GM21390 (cell line): ENCODE measurements around the gene IRF9.

Experiments used
- ATAC-seq: cut with Tn5 transposase; IDR thresholded peaks from one replicate; pipeline ENCODE4 v1.9.1; 2021; ENCODE audit not compliant: unreplicated experiment

The IRF9 gene

GRCh38 chr14:24215495-24216344, 54.7 kb downstream of the IRF9 start, which contains the start of gene MDP1:
Gene MDP1, minus strand, starts transcription at chr14:24216066. Its CDS starts 111 bp downstream, at chr14:24215955.
- ATAC-seq = peak; percentile 62
